T-cell (primary cell): Measurements from ENCODE around the gene DIPK1A. TPM values are rescaled to one million over a fixed set of nuclear protein-coding genes. Genes with fewer than 3 reads are reported as not detected.
A peak's percentile ranks its signal among the peaks of the same experiment; 100 is the strongest.

ENCODE experiments used
- ATAC-seq, 4 experiments: fragments of 200-7000 bp in 3 of 4; fragments of 150-1000 bp in 1 of 4; cut with Tn5 transposase; replicated peaks in 1 of 4; 1 replicate in 3 of 4; 2 replicates in 1 of 4; pipeline ENCODE4 v1.10.0; 2021; ENCODE audit warnings: moderate library complexity in 3 of 4, mild to moderate bottlenecking in 2 of 4, moderate number of reproducible peaks in 1 of 4
- CTCF ChIA-PET, 2 donors: fragments of 300-600 bp; sonication (Branson Sonifier 250); formaldehyde crosslinking; loops; one replicate each; lab custom pipeline; 2022; ENCODE audit warnings: antibody characterized with exemption in 2 of 2; lab: Charles Lee
- POLR2A ChIA-PET, 2 donors: fragments of 300-600 bp; sonication (Branson Sonifier 250); formaldehyde crosslinking; loops; one replicate each; lab custom pipeline; 2022; ENCODE audit warnings: antibody characterized with exemption in 2 of 2; lab: Charles Lee
- DNase-seq, 35 experiments: peaks; one replicate each; pipeline versions ENCODE4 v3.0.0 to v3.0.0-alpha.2; 2013 to 2023
- H3K27ac ChIP-seq: one replicate; pipeline ENCODE4 v1.5.1; 2013; ENCODE audit warnings: low read length
- H3K27me3 ChIP-seq, 2 experiments: replicated peaks in 1 of 2; 1 replicate in 1 of 2; 2 replicates in 1 of 2; pipeline versions ENCODE4 v1.6.1 to v1.7.0; 2013; ENCODE audit warnings: low read length in 1 of 2, mixed read lengths in 1 of 2; ENCODE audit not compliant: control insufficient read depth in 2 of 2, insufficient read depth in 2 of 2; ENCODE audit errors: extremely low read depth in 1 of 2
- H3K36me3 ChIP-seq, 2 donors: 1 replicate in 1 of 2; 2 replicates in 1 of 2; pipeline versions ENCODE4 v1.6.1 to v1.7.0; 2013; ENCODE audit warnings: low read length in 1 of 2; ENCODE audit not compliant: control insufficient read depth in 2 of 2, insufficient read depth in 1 of 2; ENCODE audit errors: extremely low read depth in 1 of 2
- H3K4me1 ChIP-seq, 2 experiments: 1 replicate in 1 of 2; 2 replicates in 1 of 2; pipeline versions ENCODE4 v1.6.1 to v1.7.0; 2013; ENCODE audit warnings: low read length in 2 of 2, mixed read lengths in 1 of 2; ENCODE audit not compliant: insufficient read depth in 2 of 2, control insufficient read depth in 1 of 2; ENCODE audit errors: extremely low read depth in 1 of 2
- H3K4me3 ChIP-seq, 2 donors: 1 replicate in 1 of 2; 2 replicates in 1 of 2; pipeline versions ENCODE4 v1.5.1 to v1.7.0; 2013; ENCODE audit warnings: mild to moderate bottlenecking in 2 of 2, low read length in 1 of 2, moderate library complexity in 1 of 2; ENCODE audit not compliant: control insufficient read depth in 1 of 2; ENCODE audit errors: extremely low read depth in 1 of 2
- H3K9me3 ChIP-seq: 2 replicates; pipeline ENCODE4 v1.7.0; 2013
- H3K27ac Mint-ChIP-seq, 2 donors: one replicate each; pipeline ENCODE4 v1.8.0; 2020 to 2021; ENCODE audit warnings: mild to moderate bottlenecking in 2 of 2, mixed read lengths in 2 of 2
- H3K27me3 Mint-ChIP-seq, 2 donors: one replicate each; pipeline ENCODE4 v1.8.0; 2021 to 2022; ENCODE audit warnings: mixed read lengths in 2 of 2
- H3K36me3 Mint-ChIP-seq: one replicate; pipeline ENCODE4 v1.8.0; 2021; ENCODE audit warnings: mixed read lengths
- H3K4me1 Mint-ChIP-seq, 3 donors: one replicate each; pipeline ENCODE4 v1.8.0; 2020 to 2022; ENCODE audit warnings: mixed read lengths in 3 of 3, mild to moderate bottlenecking in 1 of 3
- H3K4me3 Mint-ChIP-seq, 3 donors: one replicate each; pipeline ENCODE4 v1.8.0; 2020 to 2022; ENCODE audit warnings: mild to moderate bottlenecking in 3 of 3, mixed read lengths in 3 of 3, moderate library complexity in 3 of 3
- H3K9me3 Mint-ChIP-seq, 3 donors: one replicate each; pipeline ENCODE4 v1.8.0; 2020 to 2022; ENCODE audit warnings: mixed read lengths in 3 of 3
- WGBS: methylation state at CpG from one replicate; pipeline ENCODE4 v1.1.5; 2013; ENCODE audit warnings: missing lambda C conversion rate; ENCODE audit not compliant: insufficient coverage; 5-methylcytosine and 5-hydroxymethylcytosine counted together
- total RNA-seq, 35 experiments: library from RNA in 6 of 35; stranded (reverse) in 6 of 35; fragments of 120-200 nt in 1 of 35; gene quantifications; one replicate each; pipeline versions ENCODE4 v1.2.1 to v1.2.4 and lab custom pipeline; 2013 to 2026

DIPK1A gene
- total RNA-seq, 5 donors from 2014 or later (not counting 1 experiment from before 2014, with no cell fraction given) = 8.9 to 16.0 (median 14.4) TPM

DNA sequence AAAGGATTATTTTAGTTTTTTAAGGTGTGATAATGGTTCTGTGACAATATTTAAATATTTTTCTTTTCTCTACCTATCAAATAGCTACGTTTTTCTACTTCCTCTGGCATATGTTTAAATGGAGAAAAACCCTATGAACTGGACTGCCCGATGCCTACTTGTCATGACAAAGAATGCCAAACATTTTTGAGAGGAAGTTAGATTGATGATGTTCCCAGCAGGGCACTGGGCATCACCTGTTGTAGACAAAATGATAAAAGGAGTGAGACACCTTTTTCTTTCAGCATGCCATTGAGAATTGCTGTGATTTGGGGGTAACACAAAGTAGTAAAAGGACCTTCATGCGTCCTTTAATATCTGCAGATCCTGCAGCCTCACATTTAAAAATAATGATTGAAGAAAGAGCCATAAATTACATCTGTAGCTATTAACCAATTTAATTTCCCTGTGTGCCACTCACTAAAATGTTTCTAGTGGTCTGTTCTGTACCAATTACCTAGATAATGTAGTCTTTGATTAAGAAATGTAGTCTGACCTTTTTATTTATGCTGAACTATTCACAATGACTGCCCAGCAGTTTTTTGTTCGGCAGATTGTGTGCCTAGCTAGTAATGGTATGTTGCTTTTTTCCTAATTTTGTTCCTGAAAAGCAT, 81.8 kb downstream of the DIPK1A start:
- no peaks in the 10 kb centered on the region for H3K9me3 ChIP-seq
- Mint-ChIP-seq H3K4me3 (no peak overlapping the region), H3K4me1 (peaks cover 53 to 55% (median 54%) of the 10 kb centered on the region in 3 donors), H3K27me3 (no peaks in the 10 kb centered on the region), H3K36me3 (peaks cover 10% of the 10 kb centered on the region), H3K27ac (peak overlapping the region; percentile 31 to 59), H3K9me3 (no peaks in the 10 kb centered on the region)
- ATAC-seq (no peak), DNase-seq (no peak)
- WGBS = 80% methylated on average over 1 of the region's 4 CpGs
- no peaks in the 10 kb centered on the region for H3K27me3 ChIP-seq
- H3K4me1 ChIP-seq = peaks cover 23 to 43% of the 10 kb centered on the region in 2 experiments
- ChIA-PET CTCF (interaction anchor here in 1 of 2 donors (0.6 to 1.5 kb wide), 2 partner anchors 21 to 158 kb away, joined by 7 read pairs; no protein-coding TSS in a partner anchor), POLR2A (interaction anchor here in 1 of 2 donors (0.6 kb wide), 2 partner anchors 264 to 465 kb away, joined by 5 read pairs; no protein-coding TSS in a partner anchor)
- no peak overlapping the region for H3K27ac ChIP-seq
- H3K36me3 ChIP-seq = peaks cover 0 to 10% of the 10 kb centered on the region in 2 donors
- H3K4me3 ChIP-seq = no peak overlapping the region

- Histone ChIP-seq H3K4me1 (peaks cover 11 to 31% of the 10 kb centered on the region in 2 experiments), H3K9me3 (no peaks in the 10 kb centered on the region), H3K36me3 (peaks cover 0 to 13% of the 10 kb centered on the region in 2 donors), H3K4me3 (no peak overlapping the region), H3K27ac (peak overlapping the region; percentile 43), H3K27me3 (no peaks in the 10 kb centered on the region)
- Mint-ChIP-seq H3K36me3 (peaks cover 19% of the 10 kb centered on the region), H3K9me3 (no peaks in the 10 kb centered on the region), H3K27ac (peak overlapping the region; percentile 71 to 89), H3K27me3 (no peaks in the 10 kb centered on the region), H3K4me1 (peaks cover 36 to 41% (median 39%) of the 10 kb centered on the region in 3 donors), H3K4me3 (peak overlapping the region; percentile 6 to 53 (median 11))
- 0% methylated on average over 1 of the region's 4 CpGs for WGBS
- ATAC-seq (peak in 3 of 4 experiments; percentile 26 to 39 (median 33)), DNase-seq (peak in 1 of 35 experiments; percentile 48)
- ChIA-PET CTCF (interaction anchor here (0.5 to 2.9 kb wide), 10 partner anchors 11 to 146 kb away, joined by 3 to 15 read pairs (median 5); partner anchors contain the start of gene DIPK1A (in 1 of the 2)), POLR2A (interaction anchor here (0.6 to 0.7 kb wide), 2 partner anchors 148 to 451 kb away, joined by 3 read pairs; no protein-coding TSS in a partner anchor)
Measured at GRCh38 chr1:92877792-92878191, 83.5 kb downstream of the DIPK1A start.

GRCh38 chr1:92877081-92877711, 84.1 kb downstream of the DIPK1A start:
- H3K27ac Mint-ChIP-seq = peak overlapping the region; percentile 71 to 89

GRCh38 chr1:92876351-92876750, 84.9 kb downstream of the DIPK1A start:
- no peak overlapping the region for H3K27ac ChIP-seq
- peaks cover 29 to 32% (median 30%) of the 10 kb centered on the region in 3 donors for H3K4me1 Mint-ChIP-seq

More at GRCh38 chr1:92877081-92877711, 84.1 kb downstream of the DIPK1A start:
- CTCF ChIA-PET = interaction anchor here (0.5 to 2.9 kb wide), 10 partner anchors 12 to 146 kb away, joined by 3 to 15 read pairs (median 5); partner anchors contain the start of gene DIPK1A (in 1 of the 2)
- POLR2A ChIA-PET = interaction anchor here (0.6 to 0.7 kb wide), 2 partner anchors 149 to 452 kb away, joined by 3 read pairs; no protein-coding TSS in a partner anchor
- Histone ChIP-seq H3K27me3 (no peaks in the 10 kb centered on the region), H3K4me3 (no peak overlapping the region), H3K9me3 (no peaks in the 10 kb centered on the region), H3K27ac (peak overlapping the region; percentile 43), H3K36me3 (peaks cover 0 to 17% of the 10 kb centered on the region in 2 donors), H3K4me1 (peaks cover 8 to 26% of the 10 kb centered on the region in 2 experiments)
- 27% methylated on average over 3 of the region's 4 CpGs for WGBS
- DNase-seq (peak in 1 of 35 experiments; percentile 24), ATAC-seq (peak; percentile 38 to 70 (median 56))
- peaks cover 0 to 4% (median 0%) of the 10 kb centered on the region in 3 donors for H3K9me3 Mint-ChIP-seq
- H3K36me3 Mint-ChIP-seq = peaks cover 23% of the 10 kb centered on the region
- H3K4me1 Mint-ChIP-seq = peaks cover 30 to 36% (median 34%) of the 10 kb centered on the region in 3 donors
- H3K27me3 Mint-ChIP-seq = no peaks in the 10 kb centered on the region
- H3K4me3 Mint-ChIP-seq = peak overlapping the region; percentile 6 to 53 (median 11)

DNA sequence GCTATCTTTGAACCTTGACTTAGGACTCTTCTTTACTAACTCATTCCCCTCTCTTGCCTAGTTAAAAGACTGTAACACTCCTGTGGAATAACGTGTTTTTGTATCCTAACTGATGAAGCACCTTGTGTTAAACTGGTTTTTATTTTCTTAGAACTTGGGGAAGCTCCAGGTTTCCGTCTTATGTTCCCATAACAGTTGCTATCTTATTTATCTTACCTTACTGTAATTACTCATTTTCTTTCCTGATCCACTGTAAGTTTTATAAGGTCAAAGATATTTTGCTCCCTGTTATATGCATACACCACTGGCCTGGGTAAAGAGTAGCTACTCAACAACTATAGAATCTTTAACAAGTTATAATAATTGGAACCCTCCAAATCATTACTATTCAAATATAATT, 86.3 kb downstream of the DIPK1A start:
- Histone ChIP-seq H3K27ac (no peak overlapping the region), H3K4me3 (no peak overlapping the region), H3K9me3 (no peaks in the 10 kb centered on the region), H3K36me3 (peaks cover 0 to 17% of the 10 kb centered on the region in 2 donors), H3K4me1 (peaks cover 8 to 23% of the 10 kb centered on the region in 2 experiments), H3K27me3 (no peaks in the 10 kb centered on the region)
- POLR2A ChIA-PET = interaction anchor here in 1 of 2 donors (0.5 kb wide), 1 partner anchor 40 kb away, joined by 4 read pairs; no protein-coding TSS in a partner anchor
- Mint-ChIP-seq H3K36me3 (peaks cover 28% of the 10 kb centered on the region), H3K27me3 (no peaks in the 10 kb centered on the region), H3K9me3 (peaks cover 0 to 4% (median 0%) of the 10 kb centered on the region in 3 donors), H3K27ac (no peak overlapping the region), H3K4me1 (peaks cover 37 to 41% (median 38%) of the 10 kb centered on the region in 3 donors), H3K4me3 (no peak overlapping the region)
- DNase-seq = no peak
- CTCF ChIA-PET = interaction anchor here (0.7 to 1.5 kb wide), 5 partner anchors 10 to 74 kb away, joined by 3 to 4 read pairs (median 4); no protein-coding TSS in a partner anchor
- WGBS = no CpG with 5 or more reads among the region's 2 CpGs
- ATAC-seq = no peak

More at GRCh38 chr1:92876351-92876750, 84.9 kb downstream of the DIPK1A start:
- POLR2A ChIA-PET = no interaction called here
- H3K4me1 ChIP-seq = peaks cover 8 to 25% of the 10 kb centered on the region in 2 experiments
- no peak overlapping the region for H3K4me3 ChIP-seq
- WGBS = 86% methylated on average over 3 of the region's 4 CpGs
- Mint-ChIP-seq H3K36me3 (peaks cover 26% of the 10 kb centered on the region), H3K27me3 (no peaks in the 10 kb centered on the region), H3K9me3 (peaks cover 0 to 4% (median 0%) of the 10 kb centered on the region in 3 donors), H3K27ac (no peak overlapping the region), H3K4me3 (no peak overlapping the region)
- H3K36me3 ChIP-seq = peaks cover 0 to 17% of the 10 kb centered on the region in 2 donors
- CTCF ChIA-PET = interaction anchor here in 1 of 2 donors (0.8 to 2.9 kb wide), 6 partner anchors 17 to 166 kb away, joined by 3 to 15 read pairs (median 8); partner anchors contain the start of gene DIPK1A
- H3K9me3 ChIP-seq = no peaks in the 10 kb centered on the region
- DNase-seq = no peak
- H3K27me3 ChIP-seq = no peaks in the 10 kb centered on the region
- no peak for ATAC-seq
